ENCODE results near the gene CHADL.

Gene CHADL

DNA sequence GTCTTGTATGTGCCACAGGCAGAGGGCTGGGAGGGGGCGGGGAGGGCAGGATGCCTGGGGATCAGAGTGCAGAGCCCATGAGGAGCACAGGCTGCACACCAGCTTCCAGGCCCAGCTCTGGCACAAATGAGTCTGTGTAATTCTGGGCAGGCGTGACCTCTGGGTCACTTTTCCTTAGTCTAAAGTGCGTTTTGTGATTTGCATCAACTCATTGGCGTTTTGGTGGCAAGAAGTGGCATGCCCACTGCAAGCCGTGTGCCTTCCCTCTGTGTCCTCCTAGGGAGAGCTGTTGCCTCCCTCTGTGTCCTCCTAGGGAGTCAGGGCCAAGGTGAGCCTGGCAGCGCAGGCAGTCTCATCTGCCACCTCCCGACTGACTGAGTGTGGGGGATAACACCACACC lies 17.2 kb downstream of the CHADL start:
- ATAC-seq (no peak), DNase-seq (no peak)
- H3K4me1 Mint-ChIP-seq = no peaks in the 10 kb centered on the region
- no peak overlapping the region for H3K4me3 Mint-ChIP-seq
- no peaks in the 10 kb centered on the region for H3K9me3 Mint-ChIP-seq
- no peaks in the 10 kb centered on the region for H3K27me3 Mint-ChIP-seq
- peak overlapping the region in 1 of 2 donors; percentile 85 for H3K27ac Mint-ChIP-seq

GRCh38 chr22:41222846-41223507 lies 17.8 kb downstream of the CHADL start:
- ATAC-seq (no peak), DNase-seq (no peak)
- Mint-ChIP-seq H3K27me3 (no peaks in the 10 kb centered on the region), H3K4me1 (peaks cover 3% of the 10 kb centered on the region), H3K27ac (peak overlapping the region in 1 of 2 donors; percentile 85), H3K4me3 (no peak overlapping the region), H3K9me3 (no peaks in the 10 kb centered on the region)

DNA sequence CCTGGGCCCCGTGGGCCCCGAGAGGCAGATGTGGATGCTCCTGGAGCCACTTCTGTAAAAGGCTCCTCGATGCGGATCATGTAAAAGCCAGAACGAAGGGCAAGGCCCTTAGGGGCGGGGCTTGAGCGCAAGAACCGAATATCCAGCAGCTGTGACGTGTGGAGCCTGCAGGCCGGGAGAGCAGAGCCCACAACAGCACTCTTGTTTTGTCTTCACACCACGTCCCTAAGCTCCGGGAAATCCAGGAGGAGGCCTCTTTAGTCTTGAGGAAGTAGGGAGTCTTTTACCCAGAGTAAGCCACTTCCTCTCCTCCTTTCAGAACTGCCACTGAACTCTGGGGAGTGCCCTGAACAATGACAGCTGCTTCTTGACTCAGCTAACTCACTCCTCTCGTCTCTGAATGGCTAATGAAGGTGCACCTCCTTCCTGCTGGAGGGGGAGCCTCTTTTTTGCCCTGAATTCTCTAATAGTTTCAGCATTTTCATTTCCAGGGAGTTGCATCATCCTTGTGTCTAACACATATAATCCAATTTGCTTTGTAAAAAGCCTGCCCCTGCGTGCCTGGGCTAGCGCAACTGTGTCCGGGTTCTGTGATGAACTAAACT lies 23.1 kb downstream of the CHADL start:
- Mint-ChIP-seq H3K4me1 (peaks cover 29% of the 10 kb centered on the region), H3K4me3 (peak overlapping the region; percentile 76 to 82), H3K27ac (peak overlapping the region; percentile 99), H3K9me3 (no peaks in the 10 kb centered on the region), H3K27me3 (no peaks in the 10 kb centered on the region)
- peak; percentile 52 to 76 for DNase-seq
- ATAC-seq = peak; percentile 98

GRCh38 chr22:41216984-41217383 lies 23.7 kb downstream of the CHADL start:
- Mint-ChIP-seq H3K4me3 (peak overlapping the region; percentile 76 to 82), H3K9me3 (no peaks in the 10 kb centered on the region)

GRCh38 chr22:41215926-41216325 lies 24.8 kb downstream of the CHADL start:
- ATAC-seq (no peak), DNase-seq (no peak)
- peak overlapping the region in 1 of 2 donors; percentile 74 for H3K27ac Mint-ChIP-seq
- H3K4me3 Mint-ChIP-seq = peak overlapping the region; percentile 76 to 82
- no peaks in the 10 kb centered on the region for H3K27me3 Mint-ChIP-seq
- H3K9me3 Mint-ChIP-seq = no peaks in the 10 kb centered on the region
- peaks cover 29% of the 10 kb centered on the region for H3K4me1 Mint-ChIP-seq

More at GRCh38 chr22:41216984-41217383, 23.7 kb downstream of the CHADL start:
- DNase-seq (no peak), ATAC-seq (no peak)
- Mint-ChIP-seq H3K4me1 (peaks cover 29% of the 10 kb centered on the region), H3K27me3 (no peaks in the 10 kb centered on the region), H3K27ac (peak overlapping the region; percentile 99)

DNA sequence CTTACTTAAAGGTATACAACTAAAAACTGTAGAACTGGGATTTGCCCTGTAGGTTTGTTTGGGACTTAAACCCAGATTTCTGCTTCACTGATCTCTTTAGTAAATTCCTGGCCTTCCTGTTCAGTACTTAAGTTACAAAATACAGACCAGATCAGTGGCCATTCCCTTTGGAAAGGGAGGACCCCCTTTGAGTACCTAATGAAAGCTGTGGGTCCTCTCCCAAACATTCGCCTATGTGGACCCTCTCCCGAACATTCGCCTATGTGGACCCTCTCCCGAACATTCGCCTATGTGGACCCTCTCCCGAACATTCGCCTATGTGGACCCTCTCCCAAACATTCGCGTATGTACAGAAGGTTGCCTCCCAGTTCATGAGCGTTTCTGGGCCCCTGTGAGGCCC lies 25.3 kb downstream of the CHADL start:
- H3K27ac Mint-ChIP-seq = no peak overlapping the region
- no peaks in the 10 kb centered on the region for H3K27me3 Mint-ChIP-seq
- H3K4me1 Mint-ChIP-seq = peaks cover 29% of the 10 kb centered on the region
- no peaks in the 10 kb centered on the region for H3K9me3 Mint-ChIP-seq
- H3K4me3 Mint-ChIP-seq = peak overlapping the region in 1 of 2 donors; percentile 76
- ATAC-seq (no peak), DNase-seq (no peak)

DNA sequence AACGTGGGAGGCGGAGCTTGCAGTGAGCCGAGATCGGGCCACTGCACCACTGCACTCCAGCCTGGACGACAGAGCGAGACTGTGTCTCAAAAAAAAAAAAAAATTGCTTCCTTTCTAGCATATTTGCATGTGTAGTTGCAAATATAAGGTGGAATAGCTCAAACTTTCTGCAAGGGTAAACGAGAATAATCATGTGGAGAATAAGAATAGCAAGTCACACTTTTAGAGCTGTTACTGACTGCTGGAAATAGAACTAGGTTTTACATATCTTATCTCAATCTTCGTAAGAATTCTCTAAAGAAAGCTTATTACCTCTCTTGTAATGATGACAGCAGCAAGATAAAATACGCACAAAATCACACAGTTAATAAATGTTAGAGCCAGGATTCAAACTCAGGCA lies 34.0 kb downstream of the CHADL start:
- Mint-ChIP-seq H3K27me3 (peaks cover 12% of the 10 kb centered on the region), H3K9me3 (no peaks in the 10 kb centered on the region), H3K4me1 (peaks cover 47% of the 10 kb centered on the region), H3K27ac (peak overlapping the region in 1 of 2 donors; percentile 15), H3K4me3 (peak overlapping the region; percentile 31 to 84)
- DNase-seq (no peak), ATAC-seq (no peak)

GRCh38 chr22:41204992-41205900 lies 35.5 kb downstream of the CHADL start, which contains the start of gene L3MBTL2:
Gene L3MBTL2 (plus strand): TSS chr22:41205312. CDS start chr22:41205363, 51 bp downstream.
- Mint-ChIP-seq H3K27ac (peak within 1 kb of the TSS; percentile 88 to 95), H3K4me3 (peak within 1 kb of the TSS; percentile 84 to 90), H3K27me3 (peaks cover 12% of the 10 kb centered on the region), H3K4me1 (peaks cover 47% of the 10 kb centered on the region), H3K9me3 (no peaks in the 10 kb centered on the region)
- ATAC-seq (peak; percentile 100), DNase-seq (peak; percentile 96 to 98)

DNA sequence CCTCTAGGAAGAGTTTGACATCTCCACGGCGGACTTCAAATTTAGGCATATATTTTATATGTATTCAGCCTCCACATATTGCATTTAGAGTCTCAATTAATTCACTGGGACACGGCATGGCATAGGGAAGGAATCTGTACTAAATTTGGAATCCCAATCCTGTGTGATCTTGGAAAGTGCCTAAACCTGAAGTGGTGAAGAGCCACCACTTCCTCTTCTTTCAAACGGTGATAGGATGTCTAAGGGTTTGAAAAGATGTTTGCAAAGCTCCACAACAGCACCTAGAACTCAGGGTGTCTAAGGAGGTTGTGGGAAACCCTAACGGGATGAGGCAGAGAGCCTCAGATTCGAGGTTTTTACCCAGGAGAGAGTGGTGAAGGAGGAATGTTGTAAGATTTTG lies 36.7 kb downstream of the CHADL start:
- Mint-ChIP-seq H3K4me1 (peaks cover 47% of the 10 kb centered on the region), H3K9me3 (no peaks in the 10 kb centered on the region), H3K4me3 (peak overlapping the region in 1 of 2 donors; percentile 28), H3K27ac (no peak overlapping the region), H3K27me3 (peaks cover 21% of the 10 kb centered on the region)
- DNase-seq = no peak
- ATAC-seq = no peak

DNA sequence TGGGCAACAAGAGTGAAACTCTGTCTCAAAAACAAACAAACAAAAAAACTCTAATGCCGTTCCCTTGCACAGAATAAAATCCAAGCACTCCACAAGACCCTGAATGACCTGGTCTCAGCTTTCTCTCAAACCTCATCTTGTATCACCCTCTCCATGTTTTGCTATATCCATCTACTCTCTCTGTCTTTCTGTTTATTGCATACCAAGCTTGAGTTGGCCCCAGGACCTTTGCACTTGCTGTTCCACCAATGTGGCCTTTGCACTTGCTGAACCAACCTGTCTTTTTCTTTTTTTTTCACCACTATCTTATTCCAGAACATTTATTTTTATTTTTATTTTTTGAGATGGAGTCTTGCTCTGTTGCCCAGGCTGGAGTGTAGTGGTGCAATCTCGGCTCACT lies 37.6 kb downstream of the CHADL start:
- no peak for DNase-seq
- H3K4me1 Mint-ChIP-seq = peaks cover 45% of the 10 kb centered on the region
- no peak for ATAC-seq
- H3K27me3 Mint-ChIP-seq = peaks cover 22% of the 10 kb centered on the region
- H3K27ac Mint-ChIP-seq = peak overlapping the region in 1 of 2 donors; percentile 37
- no peaks in the 10 kb centered on the region for H3K9me3 Mint-ChIP-seq
- no peak overlapping the region for H3K4me3 Mint-ChIP-seq

- Mint-ChIP-seq H3K27ac (no peak overlapping the region), H3K27me3 (peaks cover 22% of the 10 kb centered on the region), H3K4me3 (no peak overlapping the region), H3K9me3 (no peaks in the 10 kb centered on the region), H3K4me1 (peaks cover 32% of the 10 kb centered on the region)
- DNase-seq (no peak), ATAC-seq (no peak)
These were observed 39.6 kb downstream of the CHADL start for GRCh38 chr22:41201141-41201540.

DNA sequence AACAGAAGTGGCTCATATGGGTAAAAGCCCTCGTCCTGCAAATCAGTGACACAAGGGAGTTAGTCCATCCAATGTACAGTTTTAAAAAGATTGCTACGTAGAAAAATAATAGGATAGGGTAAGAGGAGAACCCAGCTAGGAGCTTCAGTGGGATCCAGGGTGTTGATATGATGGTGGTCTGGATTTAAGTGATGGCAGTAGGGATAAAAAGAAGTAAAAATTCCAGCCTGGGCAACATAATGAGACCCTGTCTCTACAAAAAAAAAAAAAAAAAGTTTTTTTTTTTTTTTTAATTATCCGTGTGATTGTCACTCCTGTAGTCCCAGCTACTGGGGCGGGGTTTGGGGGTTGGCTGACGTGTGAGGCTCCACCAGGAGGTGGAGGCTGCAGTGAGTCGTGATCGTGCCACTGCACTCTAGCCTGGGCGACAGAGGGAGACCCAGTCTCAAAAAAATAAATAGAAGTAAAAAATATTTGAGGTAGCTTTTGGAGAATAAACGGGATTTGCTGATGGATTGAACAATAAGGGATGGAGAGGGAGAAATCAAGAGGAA lies 42.6 kb downstream of the CHADL start:
- Mint-ChIP-seq H3K4me3 (peak overlapping the region; percentile 85 to 91), H3K9me3 (no peaks in the 10 kb centered on the region), H3K27me3 (peaks cover 10% of the 10 kb centered on the region), H3K4me1 (peaks cover 11% of the 10 kb centered on the region), H3K27ac (peak overlapping the region in 1 of 2 donors; percentile 82)
- ATAC-seq = peak; percentile 58
- peak; percentile 33 to 43 for DNase-seq

GRCh38 chr22:41197038-41197972 lies 43.4 kb downstream of the CHADL start:
- ATAC-seq (peak; percentile 94), DNase-seq (peak; percentile 69 to 70)
- peak overlapping the region; percentile 85 to 91 for H3K4me3 Mint-ChIP-seq
- H3K27ac Mint-ChIP-seq = peak overlapping the region in 1 of 2 donors; percentile 96
- peaks cover 9% of the 10 kb centered on the region for H3K27me3 Mint-ChIP-seq
- peaks cover 11% of the 10 kb centered on the region for H3K4me1 Mint-ChIP-seq
- H3K9me3 Mint-ChIP-seq = no peaks in the 10 kb centered on the region

- DNase-seq (no peak), ATAC-seq (no peak)
- peaks cover 11% of the 10 kb centered on the region for H3K4me1 Mint-ChIP-seq
- H3K9me3 Mint-ChIP-seq = no peaks in the 10 kb centered on the region
- H3K27ac Mint-ChIP-seq = no peak overlapping the region
- H3K4me3 Mint-ChIP-seq = no peak overlapping the region
- H3K27me3 Mint-ChIP-seq = no peaks in the 10 kb centered on the region
These were observed 46.9 kb downstream of the CHADL start for GRCh38 chr22:41193829-41194228.
